Small intestine (tissue), 16 donors: ENCODE results near the gene RAC3. TPM values are rescaled to one million over a fixed set of nuclear protein-coding genes. Genes with fewer than 3 reads are reported as not detected.

Source experiments
- DNase-seq, 2 donors: peaks; one replicate each; pipeline versions ENCODE4 v3.0.0 to v3.0.0-alpha.2; 2013
- FAIRE-seq: peaks from 2 replicates; lab custom pipeline; 2012; peaks lifted over from hg19 to GRCh38; lab: Jason Lieb, UNC
- H3K27ac ChIP-seq, 3 donors: one replicate each; pipeline ENCODE4 v1.5.1; 2013; ENCODE audit warnings: low read length in 2 of 3, mild to moderate bottlenecking in 2 of 3, control low read depth in 1 of 3, inconsistent platforms in 1 of 3, low read depth in 1 of 3, moderate library complexity in 1 of 3
- H3K27me3 ChIP-seq, 3 donors: one replicate each; pipeline ENCODE4 v1.6.1; 2013; ENCODE audit warnings: low read length in 3 of 3, inconsistent platforms in 1 of 3; ENCODE audit not compliant: control insufficient read depth in 3 of 3, insufficient read depth in 3 of 3
- H3K36me3 ChIP-seq, 3 donors: one replicate each; pipeline ENCODE4 v1.6.1; 2013; ENCODE audit warnings: low read length in 3 of 3, inconsistent platforms in 1 of 3, low read depth in 1 of 3, mild to moderate bottlenecking in 1 of 3, moderate library complexity in 1 of 3; ENCODE audit not compliant: control insufficient read depth in 3 of 3, insufficient read depth in 2 of 3
- H3K4me1 ChIP-seq, 3 donors: one replicate each; pipeline ENCODE4 v1.6.1; 2013; ENCODE audit warnings: low read length in 2 of 3, inconsistent platforms in 1 of 3, low read depth in 1 of 3, mild to moderate bottlenecking in 1 of 3, moderate library complexity in 1 of 3; ENCODE audit not compliant: control insufficient read depth in 3 of 3, insufficient read depth in 2 of 3
- H3K4me3 ChIP-seq, 3 donors: one replicate each; pipeline ENCODE4 v1.5.1; 2013; ENCODE audit warnings: low read length in 3 of 3, control low read depth in 1 of 3, inconsistent platforms in 1 of 3, low read depth in 1 of 3, mild to moderate bottlenecking in 1 of 3, moderate library complexity in 1 of 3
- H3K9me3 ChIP-seq, 2 donors: one replicate each; pipeline ENCODE4 v1.6.1; 2013; ENCODE audit warnings: low read depth in 1 of 2, low read length in 1 of 2; ENCODE audit not compliant: control insufficient read depth in 2 of 2, insufficient read depth in 1 of 2
- WGBS, 3 donors: extraction: QIAGEN DNeasy Blood & Tissue Kit; methylation state at CpG; one replicate each; pipeline ENCODE4 v1.1.7; 2013; 5-methylcytosine and 5-hydroxymethylcytosine counted together
- long read RNA-seq, 10 donors: transcript quantifications; one replicate each; lab custom pipeline, GENCODE V29; 2026
- polyA plus RNA-seq, 4 donors: library from polyadenylated mRNA; stranded (reverse) in 3 of 4; unstranded in 1 of 4; fragments of 200-250 nt in 3 of 4; fragments of 120-200 nt in 1 of 4; gene quantifications; one replicate each; pipeline versions ENCODE4 v1.2.1 to v1.2.3, GENCODE V29; 2013
- donor health status: healthy with polysubstance abuse.
- donor health status: control.
- donor health status: control.
- donor health status: Bipolar disorder and iron deficiency.
- donor health status: healthy.

RAC3 gene
- polyA plus RNA-seq = 10 to 100 TPM in 1 of 4 donors, 1 to 10 TPM in 2, under 1 TPM in 1; 0.81 to 11.2 (median 4.4) TPM
- long read RNA-seq, donor 1 = 0 reads
- long read RNA-seq, donor 2 = 0 reads
- long read RNA-seq, donor 3, partial matches to known transcripts = 0 of 4 reads
- long read RNA-seq, donor 3, other reads (novel, unspliced or antisense) = 0 of 4 reads
- long read RNA-seq, donor 4 = 0 reads
- long read RNA-seq, donor 5 = 0 reads
- long read RNA-seq, donor 6, partial matches to known transcripts = 0 of 1 reads
- long read RNA-seq, donor 6, other reads (novel, unspliced or antisense) = 0 of 1 reads
- long read RNA-seq, donor 7, partial matches to known transcripts = 0 of 3 reads
- long read RNA-seq, donor 7, other reads (novel, unspliced or antisense) = 0 of 3 reads
- long read RNA-seq, donor 8, partial matches to known transcripts = 0 of 2 reads
- long read RNA-seq, donor 8, other reads (novel, unspliced or antisense) = 0 of 2 reads
- long read RNA-seq, donor 9, partial matches to known transcripts = 0 of 1 reads
- long read RNA-seq, donor 9, other reads (novel, unspliced or antisense) = 0 of 1 reads
- long read RNA-seq, donor 10, transcript RAC3-201 (6 exons, 1,090 nt) = major isoform, 6 of 6 reads
- long read RNA-seq, donor 10, partial matches to known transcripts = 0 of 6 reads
- long read RNA-seq, donor 10, other reads (novel, unspliced or antisense) = 0 of 6 reads

- H3K9me3 ChIP-seq = no peaks in the 10 kb centered on the region
- no peak for FAIRE-seq
These were observed at the start of gene RAC3 for GRCh38 chr17:82031303-82031884. Gene RAC3 (plus strand): TSS chr17:82031678. CDS start chr17:82031762, 84 bp downstream.

GRCh38 chr17:81983011-81983638, 48.4 kb upstream of the RAC3 start:
- Histone ChIP-seq H3K27me3 (no peaks in the 10 kb centered on the region), H3K4me1 (peaks cover 0 to 14% (median 3%) of the 10 kb centered on the region in 3 donors), H3K4me3 (no peak overlapping the region), H3K36me3 (peaks cover 4 to 77% (median 4%) of the 10 kb centered on the region in 3 donors), H3K9me3 (no peaks in the 10 kb centered on the region), H3K27ac (no peak overlapping the region)
- WGBS, 3 donors = 85 to 92% (median 90%) methylated on average over 35 of the region's 35 CpGs
- FAIRE-seq = no peak
- DNase-seq = no peak

More at GRCh38 chr17:82031303-82031884, at the start of gene RAC3:
- Histone ChIP-seq H3K27ac (peak within 1 kb of the TSS in 2 of 3 donors; percentile 9 to 47), H3K36me3 (peaks cover 0 to 67% (median 0%) of the 10 kb centered on the region in 3 donors), H3K27me3 (no peaks in the 10 kb centered on the region), H3K4me3 (peak within 1 kb of the TSS; percentile 33 to 60 (median 39)), H3K4me1 (peaks cover 4 to 21% (median 9%) of the 10 kb centered on the region in 3 donors)
- whole genome bisulfite sequencing, 3 donors = 1 to 7% (median 1%) methylated on average over 3 to 96 of the region's 96 CpGs
- peak in 1 of 2 donors; percentile 39 for DNase-seq

- 94 to 96% (median 95%) methylated on average over 26 of the region's 26 CpGs for WGBS, 3 donors
These were observed 47.7 kb upstream of the RAC3 start for GRCh38 chr17:81983639-81984373.

GRCh38 chr17:81984773-81985410, 46.6 kb upstream of the RAC3 start:
- 78 to 95% (median 89%) methylated on average over 14 to 21 of the region's 21 CpGs for WGBS, 3 donors
- DNase-seq (no peak), FAIRE-seq (no peak)
- Histone ChIP-seq H3K4me1 (no peaks in the 10 kb centered on the region), H3K36me3 (peaks cover 4 to 81% (median 4%) of the 10 kb centered on the region in 3 donors), H3K27ac (no peak overlapping the region), H3K4me3 (no peak overlapping the region), H3K9me3 (no peaks in the 10 kb centered on the region), H3K27me3 (no peaks in the 10 kb centered on the region)

More at GRCh38 chr17:81983639-81984373, 47.7 kb upstream of the RAC3 start:
- H3K36me3 ChIP-seq = peaks cover 4 to 83% (median 4%) of the 10 kb centered on the region in 3 donors
- no peak for DNase-seq
- no peak for FAIRE-seq
- no peak overlapping the region for H3K27ac ChIP-seq
- no peaks in the 10 kb centered on the region for H3K27me3 ChIP-seq
- no peak overlapping the region for H3K4me3 ChIP-seq
- no peaks in the 10 kb centered on the region for H3K9me3 ChIP-seq
- peaks cover 0 to 9% (median under 1%) of the 10 kb centered on the region in 3 donors for H3K4me1 ChIP-seq

GRCh38 chr17:81986606-81987005, 44.9 kb upstream of the RAC3 start:
- H3K27ac ChIP-seq = no peak overlapping the region
- H3K36me3 ChIP-seq = peaks cover 4 to 80% (median 4%) of the 10 kb centered on the region in 3 donors
- no peak overlapping the region for H3K4me3 ChIP-seq
- no peak for DNase-seq
- H3K9me3 ChIP-seq = peaks cover 0 to 5% of the 10 kb centered on the region in 2 donors
- WGBS, 3 donors = 96 to 99% (median 97%) methylated on average over 26 of the region's 26 CpGs
- peaks cover 0 to 8% (median 4%) of the 10 kb centered on the region in 3 donors for H3K4me1 ChIP-seq
- H3K27me3 ChIP-seq = no peaks in the 10 kb centered on the region
- FAIRE-seq = no peak

GRCh38 chr17:81987161-81987770, 44.2 kb upstream of the RAC3 start:
- FAIRE-seq (no peak), DNase-seq (no peak)
- H3K36me3 ChIP-seq = peaks cover 4 to 77% (median 4%) of the 10 kb centered on the region in 3 donors
- H3K4me3 ChIP-seq = no peak overlapping the region
- WGBS, 3 donors = 87 to 89% (median 89%) methylated on average over 24 to 26 of the region's 26 CpGs
- H3K27ac ChIP-seq = no peak overlapping the region
- H3K9me3 ChIP-seq = peaks cover 0 to 5% of the 10 kb centered on the region in 2 donors
- H3K27me3 ChIP-seq = no peaks in the 10 kb centered on the region
- peaks cover 0 to 14% (median 4%) of the 10 kb centered on the region in 3 donors for H3K4me1 ChIP-seq
